HCEC 1CT (cell line): ENCODE data around the gene ADGRA3.
"Not testable (repeated sequence)": the region's sequence is repeated elsewhere in the genome, so short reads cannot be mapped to it uniquely, and the experiment has no call there.

ENCODE experiments used
- DNase-seq: peaks from one replicate; pipeline ENCODE4 v3.0.0-alpha.2; 2017

The ADGRA3 gene

DNA sequence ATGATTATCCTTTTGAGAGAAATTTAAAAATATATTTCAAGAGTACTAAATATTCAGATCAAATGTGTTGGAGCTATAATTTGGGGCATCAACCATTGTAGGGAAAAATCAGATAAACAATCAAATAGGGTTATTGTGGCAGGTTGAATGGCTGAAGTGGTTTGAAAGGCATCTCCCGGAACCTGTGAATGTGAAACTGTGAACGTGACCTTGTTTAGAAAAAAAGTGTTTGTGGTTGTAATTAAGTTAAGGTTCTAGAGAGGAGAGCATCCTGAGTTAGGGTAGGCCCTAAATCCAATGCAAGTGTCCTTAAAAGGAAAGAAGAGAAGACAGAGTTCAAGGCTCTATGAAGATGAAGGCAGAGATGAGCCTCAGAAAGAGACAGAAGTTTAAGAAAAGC is 37.4 kb downstream of the ADGRA3 start:
- no peak for DNase-seq

DNA sequence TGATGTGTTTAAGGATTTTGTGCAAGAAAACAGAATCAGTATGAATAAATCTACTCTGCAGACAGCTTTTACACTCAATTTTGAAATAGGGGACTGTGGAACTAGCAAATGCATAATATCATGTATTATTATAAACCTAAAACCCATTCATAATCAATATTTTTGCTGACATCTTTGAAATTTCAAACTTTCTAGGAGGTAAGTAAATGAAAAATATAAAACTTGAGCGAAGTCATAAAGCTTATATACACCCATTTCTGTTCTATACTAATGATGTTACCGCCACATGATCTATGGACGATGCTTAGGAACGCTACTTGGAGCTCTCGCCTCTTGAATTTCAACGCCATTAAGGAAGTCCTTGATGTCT is 38.1 kb downstream of the ADGRA3 start:
- no peak for DNase-seq

DNA sequence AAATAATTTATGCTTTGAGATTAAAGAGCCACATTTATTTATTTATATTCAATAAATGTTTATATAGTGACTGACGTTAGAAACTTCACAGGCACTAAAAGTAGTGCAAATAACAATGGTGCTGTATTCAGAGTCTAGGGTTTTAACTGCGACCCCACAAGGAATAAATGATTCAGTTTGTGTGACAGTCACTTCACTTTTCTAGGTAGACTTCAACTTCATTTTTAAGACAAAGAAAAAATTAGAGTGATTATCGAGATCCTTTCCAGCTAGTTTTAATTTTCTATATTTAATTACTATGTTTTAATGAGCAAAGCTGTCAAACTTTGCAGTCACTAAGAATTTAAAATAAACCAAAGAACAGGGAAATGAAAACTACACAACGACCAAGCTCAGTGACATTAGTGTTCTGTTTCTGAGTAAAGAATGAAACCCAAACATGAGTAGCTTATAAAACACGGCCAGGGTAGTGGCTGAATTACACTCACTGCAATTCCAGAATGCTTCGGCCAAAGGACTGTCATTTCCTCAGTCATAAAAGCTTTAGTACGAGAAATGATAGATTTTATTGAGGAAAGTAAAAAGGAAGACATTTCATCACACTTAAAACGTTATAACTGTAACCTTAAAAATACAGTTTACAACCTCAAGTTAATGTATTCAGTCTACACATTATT is 38.6 kb downstream of the ADGRA3 start:
- no peak for DNase-seq

DNA sequence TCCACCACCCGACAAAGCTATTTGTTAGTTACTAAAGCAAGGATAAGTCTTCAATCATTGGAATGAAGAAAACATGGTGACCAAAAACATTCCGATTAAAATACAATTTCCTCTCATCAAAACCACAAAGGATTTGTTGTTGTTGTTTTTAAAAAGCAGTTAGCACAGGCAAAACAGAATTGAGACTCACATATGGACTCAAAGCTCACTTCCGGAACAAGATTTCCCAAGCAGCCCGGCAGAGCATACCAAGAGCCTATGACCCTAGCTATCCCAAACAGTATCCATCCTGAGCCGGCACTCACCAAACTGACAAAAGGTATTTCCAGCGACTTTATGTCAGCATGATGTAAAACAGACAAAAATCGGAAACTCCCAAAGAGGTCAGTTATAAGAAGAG is 39.9 kb downstream of the ADGRA3 start:
- no peak for DNase-seq

DNA sequence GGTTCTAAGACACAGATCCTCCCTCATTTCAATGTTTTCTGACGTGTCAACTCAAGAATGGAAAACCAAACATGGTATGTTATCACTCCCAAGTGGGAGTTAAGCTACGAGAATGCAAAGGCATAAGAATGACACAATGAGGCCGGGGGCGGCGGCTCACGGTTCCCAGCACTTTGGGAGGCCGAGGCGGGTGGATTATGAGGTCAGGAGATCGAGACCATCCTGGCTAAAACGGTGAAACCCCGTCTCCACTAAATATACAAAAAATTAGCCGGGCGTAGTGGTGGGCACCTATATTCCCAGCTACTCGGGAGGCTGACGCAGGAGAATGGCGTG is 40.6 kb downstream of the ADGRA3 start:
- not testable (repeated sequence) for DNase-seq

DNA sequence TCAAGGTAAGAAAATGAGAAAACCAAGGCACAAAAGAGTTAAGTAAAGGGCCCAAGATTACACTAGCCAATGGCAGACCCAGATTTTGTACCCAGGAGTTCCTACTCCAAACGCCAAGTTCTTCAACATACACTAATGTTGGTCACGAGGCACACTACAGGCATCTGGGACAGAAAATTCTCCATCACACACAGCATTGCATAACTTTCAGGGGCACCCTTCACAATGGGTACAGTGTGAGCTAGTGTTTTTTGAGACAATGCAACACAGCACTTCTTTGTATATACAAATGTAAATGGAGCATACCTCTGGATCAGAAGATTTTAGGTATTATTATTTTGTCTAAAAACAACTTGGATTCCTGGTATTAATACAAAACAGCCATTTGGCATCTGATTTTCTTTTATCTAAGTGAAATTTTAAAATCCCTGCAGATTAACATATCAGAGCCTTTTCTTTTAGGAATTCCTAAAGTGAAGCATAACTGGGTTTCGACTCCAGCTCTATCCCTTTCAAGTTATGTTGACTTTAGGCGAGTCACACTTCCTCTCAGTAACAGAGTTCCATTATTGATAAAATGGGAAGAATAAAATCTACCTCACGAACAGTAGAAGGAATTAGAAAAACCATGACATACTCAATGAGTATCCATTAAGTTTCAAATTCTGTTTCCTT is 41.1 kb downstream of the ADGRA3 start:
- DNase-seq: peak; percentile 24

DNA sequence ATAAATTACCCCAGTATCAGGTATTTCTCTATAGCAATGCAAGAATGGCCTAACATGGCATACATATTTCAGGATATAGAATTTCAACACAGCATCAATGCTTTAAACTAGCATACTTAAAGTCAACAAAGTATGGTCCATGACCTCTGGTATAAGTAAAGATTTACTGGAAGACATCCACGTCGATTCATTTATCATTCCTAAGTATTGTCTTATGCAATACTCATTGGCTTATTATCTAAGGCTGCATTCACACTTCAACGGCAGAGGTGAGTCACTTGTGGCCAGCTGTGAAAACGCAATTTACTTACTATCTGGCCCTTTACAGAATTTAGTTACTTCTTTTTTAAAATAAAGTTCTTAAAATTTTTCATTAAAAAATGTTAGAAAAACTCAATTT is 42.6 kb downstream of the ADGRA3 start:
- DNase-seq: peak; percentile 77

GRCh38 chr4:22471999-22472461 is 43.8 kb downstream of the ADGRA3 start:
- no peak for DNase-seq

- DNase-seq: no peak
Measured at GRCh38 chr4:22471419-22471818, 44.4 kb downstream of the ADGRA3 start.

DNA sequence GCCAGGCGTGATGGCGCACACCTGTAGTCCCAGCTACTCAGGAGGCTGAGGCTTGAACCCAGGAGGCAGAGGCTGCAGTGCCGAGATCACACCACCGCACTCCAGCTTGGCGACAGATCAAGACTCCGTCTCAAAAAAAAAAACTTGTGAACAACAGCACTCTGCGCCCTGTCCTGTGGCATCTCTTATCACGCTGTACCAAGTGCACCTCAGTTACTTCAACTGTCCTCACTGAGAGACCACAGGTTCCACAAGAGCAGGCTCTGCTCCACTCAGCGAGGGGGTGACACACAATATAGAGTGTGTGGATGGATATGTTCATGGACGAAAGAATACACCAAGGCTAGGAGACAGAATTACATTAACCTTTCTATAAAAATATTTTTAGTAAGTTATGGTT is 49.3 kb downstream of the ADGRA3 start:
- DNase-seq: no peak

DNA sequence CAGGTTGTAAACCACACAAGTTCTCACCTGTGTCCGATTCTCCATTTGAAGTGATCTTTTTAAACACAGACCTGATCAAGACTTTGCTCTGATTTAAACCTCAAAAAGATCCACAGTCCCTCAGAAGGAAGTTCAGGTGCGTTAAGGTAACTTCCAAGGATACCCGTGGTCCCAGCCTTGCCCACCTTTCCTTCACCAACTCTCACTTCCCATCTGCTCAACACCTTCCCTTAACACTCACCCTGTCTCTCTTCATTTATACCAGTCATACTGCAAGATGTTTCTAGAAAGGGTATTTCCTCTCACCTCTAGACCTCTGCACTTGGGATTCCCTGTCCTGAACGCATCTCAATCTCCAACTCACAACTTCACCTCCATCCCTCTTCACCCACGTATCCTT is 49.9 kb downstream of the ADGRA3 start:
- DNase-seq: no peak

- no peak for DNase-seq
Measured at GRCh38 chr4:22465349-22465748, 50.5 kb downstream of the ADGRA3 start.

- no peak for DNase-seq
Measured at GRCh38 chr4:22463179-22463578, 52.7 kb downstream of the ADGRA3 start.

GRCh38 chr4:22462688-22463087 is 53.2 kb downstream of the ADGRA3 start:
- no peak for DNase-seq

DNA sequence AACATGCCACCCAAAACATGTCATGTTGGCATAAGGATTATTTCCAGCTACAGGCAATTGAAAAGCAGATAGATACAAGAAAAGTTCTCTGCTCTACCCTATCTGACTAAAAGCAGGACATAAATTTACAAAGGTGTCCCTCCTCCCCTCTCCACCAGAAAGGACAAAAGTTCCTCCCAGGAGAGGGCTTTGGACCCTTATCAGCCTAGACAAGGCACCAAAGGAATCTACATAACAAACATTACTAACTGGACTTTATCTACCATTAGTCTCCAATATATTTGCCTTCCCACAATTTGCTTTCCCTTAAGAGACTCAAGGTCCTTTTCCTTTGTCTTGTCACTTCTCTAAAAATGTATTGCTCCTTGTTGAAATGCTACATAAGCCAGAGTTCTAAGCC is 55.6 kb downstream of the ADGRA3 start:
- DNase-seq: no peak

DNA sequence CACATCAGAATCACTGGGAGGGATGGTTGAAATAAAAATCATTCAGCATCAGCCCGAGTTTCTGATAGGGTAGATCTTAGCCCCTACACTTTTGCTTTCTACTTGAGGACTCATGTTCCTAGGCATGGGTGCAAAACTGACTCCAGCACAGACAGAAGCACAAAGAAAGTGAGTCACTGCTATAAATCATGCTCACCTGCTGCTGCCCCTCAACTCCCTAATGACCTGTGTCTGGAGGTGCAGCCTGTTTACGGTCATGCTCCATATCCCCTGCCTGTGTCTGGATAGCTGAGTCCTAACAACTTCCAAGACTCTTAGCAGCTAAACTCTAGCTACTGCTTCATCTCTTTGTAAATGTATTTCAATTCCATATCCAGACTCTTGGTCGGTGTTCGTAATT is 57.8 kb downstream of the ADGRA3 start:
- DNase-seq: no peak

DNA sequence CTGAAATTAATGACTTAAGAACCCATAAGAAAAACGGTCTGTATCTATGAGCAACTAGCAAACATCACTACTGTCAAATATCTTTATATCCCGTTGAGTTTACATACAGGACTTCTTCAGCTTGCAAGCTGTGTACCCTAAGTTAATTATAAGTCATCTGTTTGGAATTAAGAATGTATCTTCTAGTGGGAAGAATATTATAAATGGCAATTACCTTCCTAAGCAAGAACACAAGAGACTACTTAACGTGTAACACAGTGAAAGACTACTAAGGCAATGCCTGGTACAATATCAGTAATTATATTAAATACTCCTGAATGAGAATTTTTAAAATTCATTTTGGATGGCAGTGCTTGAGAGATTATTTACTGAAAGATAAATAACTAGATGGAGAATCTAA is 58.5 kb downstream of the ADGRA3 start:
- no peak for DNase-seq

DNA sequence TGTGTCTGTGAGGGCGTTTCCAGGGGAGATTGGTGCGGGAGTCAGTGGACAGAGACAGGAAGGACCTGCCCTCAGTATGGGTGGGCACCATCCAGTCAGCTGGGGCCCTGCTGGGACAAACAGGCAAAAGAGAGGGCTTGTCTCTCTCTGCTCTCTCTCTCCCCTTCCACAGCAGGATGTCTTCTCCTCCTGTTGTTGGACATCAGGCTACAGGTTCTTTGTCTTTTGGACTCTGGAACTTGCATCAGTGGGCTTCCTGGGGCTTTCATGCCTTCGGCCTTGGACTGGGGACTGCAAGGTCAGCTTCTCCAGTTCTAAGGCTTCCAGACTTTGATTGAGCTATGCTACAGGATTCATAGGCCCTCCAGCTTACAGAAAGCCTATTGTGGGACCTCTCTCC is 59.6 kb downstream of the ADGRA3 start:
- no peak for DNase-seq

DNA sequence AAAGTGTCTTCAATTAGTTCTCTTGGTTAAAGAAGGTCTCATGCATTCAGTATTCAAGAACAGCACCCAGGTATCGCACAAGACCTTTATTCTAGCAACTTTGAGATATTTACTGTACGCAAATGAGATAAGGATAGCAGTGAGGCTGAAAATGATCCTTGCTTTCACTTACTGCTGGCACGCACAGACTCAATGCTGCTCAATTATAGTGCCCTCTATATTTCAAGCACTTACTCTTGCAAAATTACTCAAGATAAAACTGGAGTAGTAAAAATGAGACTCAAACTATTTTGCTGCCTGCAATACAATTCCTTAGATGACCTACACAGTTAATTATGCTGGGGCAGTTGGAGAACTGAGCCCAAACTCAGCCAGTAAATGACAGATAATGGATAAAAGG is 60.9 kb downstream of the ADGRA3 start:
- no peak for DNase-seq

DNA sequence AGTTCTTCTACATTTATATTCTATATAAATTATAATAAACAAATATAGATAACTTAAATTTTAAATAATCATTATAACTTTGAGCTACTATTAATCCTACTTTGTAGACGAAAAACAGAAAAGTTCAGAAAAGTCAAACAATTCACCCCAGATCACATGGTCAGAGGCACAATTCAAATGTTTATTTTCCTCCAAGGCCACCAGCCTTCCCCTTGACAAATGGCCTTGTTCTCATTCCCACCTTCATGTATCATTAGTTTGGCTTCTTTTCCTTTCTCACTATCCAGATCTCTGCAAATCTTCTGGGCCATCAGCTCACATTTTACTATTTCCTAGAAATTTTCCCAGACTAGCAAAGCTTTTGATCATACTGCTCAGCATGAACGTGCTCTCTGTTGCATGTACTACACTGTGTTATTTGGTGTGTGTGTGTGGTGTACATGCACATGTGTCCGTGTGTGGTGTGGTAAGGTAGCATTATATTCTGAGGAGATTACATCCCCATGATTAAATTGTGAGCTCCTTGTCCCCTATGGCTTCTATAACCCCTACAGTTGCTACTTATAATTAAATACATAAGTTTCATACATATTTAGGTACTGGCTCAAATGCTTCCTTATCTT is 61.5 kb downstream of the ADGRA3 start:
- no peak for DNase-seq

GRCh38 chr4:22444813-22445212 is 71.1 kb downstream of the ADGRA3 start:
- DNase-seq: no peak

DNA sequence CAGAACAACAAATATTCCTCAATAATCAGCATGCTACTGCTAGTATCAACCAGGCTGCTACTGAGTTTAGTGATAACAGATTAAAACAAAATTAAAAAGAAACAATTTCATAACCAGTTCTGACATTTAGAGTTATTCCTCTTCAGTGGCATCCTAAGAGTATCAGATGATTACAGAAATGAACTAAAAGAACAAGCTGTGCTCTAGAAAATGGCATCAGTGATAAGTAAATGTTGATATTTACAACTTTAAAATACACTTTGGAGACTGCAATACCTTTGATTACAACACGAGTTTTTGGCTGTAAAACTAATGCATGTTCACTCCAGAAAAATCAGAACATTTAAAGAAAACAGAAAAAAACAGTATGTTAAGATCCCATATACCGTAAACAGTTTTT is 72.9 kb downstream of the ADGRA3 start:
- no peak for DNase-seq

DNA sequence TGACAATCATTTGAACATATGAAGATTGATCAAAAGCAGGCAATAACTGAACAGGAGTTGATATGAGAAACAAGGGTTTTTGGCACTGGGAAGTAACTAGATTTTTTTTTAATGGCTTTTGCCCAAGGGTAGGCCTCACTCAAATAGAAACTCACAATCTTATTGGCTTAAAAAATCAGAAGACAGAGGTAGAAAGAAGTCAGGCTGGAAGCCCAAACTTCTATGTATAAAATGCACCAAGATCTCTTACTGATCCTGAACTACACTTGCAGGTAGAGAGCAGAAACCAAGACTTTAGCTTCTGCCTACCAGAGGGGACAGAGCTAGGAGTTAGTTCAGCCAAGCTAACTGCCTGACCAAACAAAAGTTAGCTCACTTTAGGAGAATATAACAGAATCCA is 74.9 kb downstream of the ADGRA3 start:
- no peak for DNase-seq

DNA sequence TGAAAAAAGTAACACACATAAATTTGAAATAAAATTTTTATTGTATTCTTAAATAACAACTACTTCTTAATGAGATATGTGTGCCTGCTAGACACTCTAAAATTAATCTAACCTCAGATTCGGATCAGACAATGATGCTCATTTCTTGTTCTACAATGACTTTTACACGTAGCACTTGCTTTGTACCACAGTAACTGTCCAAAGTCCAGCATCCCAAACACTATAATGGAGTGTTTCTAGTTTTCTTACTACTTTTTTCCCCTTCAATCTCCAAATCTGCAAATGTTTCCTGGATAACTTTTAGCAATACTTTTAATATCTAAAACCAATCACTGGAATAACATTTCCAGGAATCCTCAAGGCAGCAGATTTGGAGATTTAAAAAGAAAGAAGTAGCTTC is 75.9 kb downstream of the ADGRA3 start:
- DNase-seq: no peak

GRCh38 chr4:22435652-22436051 is 80.2 kb downstream of the ADGRA3 start:
- no peak for DNase-seq
